Loucy (cell line): ENCODE data around the gene CFH.

Source experiments
- EZH2phosphoT487 ChIP-seq: fragments of 200-600 bp; IDR thresholded peaks from 2 replicates; pipeline ENCODE4 v1.6.1; 2018; ENCODE audit warnings: antibody characterized with exemption, mild to moderate bottlenecking, moderate library complexity, borderline replicate concordance
- TF ChIP-seq, protein P1 (sequence below): fragments of 200-600 bp; sonication (generic); conservative IDR thresholded peaks from 2 replicates; pipeline ENCODE4 v1.5.1; 2014; ENCODE audit warnings: mild to moderate bottlenecking, antibody characterized with exemption, low read length

DNA sequence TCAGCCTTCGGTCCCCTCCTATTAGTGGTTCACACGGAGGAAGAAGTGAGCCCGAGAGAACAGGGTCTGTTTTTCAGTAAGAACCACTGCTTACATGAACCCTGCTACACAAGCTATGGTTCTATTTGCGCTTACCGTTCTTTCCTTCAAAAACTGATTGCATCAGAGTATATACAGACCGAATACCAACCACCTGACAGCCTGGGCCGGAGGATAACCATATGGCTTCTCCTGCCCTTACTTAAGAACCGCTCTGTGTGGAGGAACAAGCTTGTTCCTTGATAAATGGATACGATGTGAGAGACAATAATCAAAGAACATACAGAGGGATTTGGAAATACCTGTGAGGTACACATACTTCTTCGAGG, 42.5 kb upstream of the CFH start:
- TF ChIP-seq, protein P1, sequence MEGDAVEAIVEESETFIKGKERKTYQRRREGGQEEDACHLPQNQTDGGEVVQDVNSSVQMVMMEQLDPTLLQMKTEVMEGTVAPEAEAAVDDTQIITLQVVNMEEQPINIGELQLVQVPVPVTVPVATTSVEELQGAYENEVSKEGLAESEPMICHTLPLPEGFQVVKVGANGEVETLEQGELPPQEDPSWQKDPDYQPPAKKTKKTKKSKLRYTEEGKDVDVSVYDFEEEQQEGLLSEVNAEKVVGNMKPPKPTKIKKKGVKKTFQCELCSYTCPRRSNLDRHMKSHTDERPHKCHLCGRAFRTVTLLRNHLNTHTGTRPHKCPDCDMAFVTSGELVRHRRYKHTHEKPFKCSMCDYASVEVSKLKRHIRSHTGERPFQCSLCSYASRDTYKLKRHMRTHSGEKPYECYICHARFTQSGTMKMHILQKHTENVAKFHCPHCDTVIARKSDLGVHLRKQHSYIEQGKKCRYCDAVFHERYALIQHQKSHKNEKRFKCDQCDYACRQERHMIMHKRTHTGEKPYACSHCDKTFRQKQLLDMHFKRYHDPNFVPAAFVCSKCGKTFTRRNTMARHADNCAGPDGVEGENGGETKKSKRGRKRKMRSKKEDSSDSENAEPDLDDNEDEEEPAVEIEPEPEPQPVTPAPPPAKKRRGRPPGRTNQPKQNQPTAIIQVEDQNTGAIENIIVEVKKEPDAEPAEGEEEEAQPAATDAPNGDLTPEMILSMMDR = no peak
- no peak for TF ChIP-seq EZH2phosphoT487
